K562 (cell line): ENCODE measurements around the gene CNIH4. TPM values are rescaled to one million over a fixed set of nuclear protein-coding genes. Genes with fewer than 3 reads are reported as not detected.

ENCODE experiments used
- FOXK1 ChIP-seq: sonication (generic); formaldehyde crosslinking; IDR thresholded peaks from 2 replicates; pipeline ENCODE4 v1.8.0; 2022; ENCODE audit warnings: missing genetic modification reagents, mild to moderate bottlenecking, borderline replicate concordance
- GABPA ChIP-seq: fragments of 200-800 bp; sonication (Bioruptor generic); conservative IDR thresholded peaks from 2 replicates; pipeline ENCODE4 v1.6.1; 2016; ENCODE audit warnings: low read depth, missing genetic modification characterization, missing compliant biosample characterization
- ILF3 ChIP-seq: fragments of 450-650 bp; IDR thresholded peaks from 2 replicates; pipeline ENCODE4 v1.6.1; 2018; ENCODE audit warnings: antibody characterized with exemption, mild to moderate bottlenecking, moderate library complexity, borderline replicate concordance
- MBD2 ChIP-seq: sonication (generic); IDR thresholded peaks from 2 replicates; pipeline ENCODE4 v1.6.1; 2016; ENCODE audit warnings: low read depth, borderline replicate concordance
- NBN ChIP-seq: fragments of 450-650 bp; IDR thresholded peaks from 2 replicates; pipeline ENCODE4 v1.6.1; 2016; ENCODE audit warnings: low read depth, mild to moderate bottlenecking
- NR4A1 ChIP-seq, 2 experiments: fragments of 250-450 bp in 1 of 2; fragments of 450-650 bp in 1 of 2; sonication (Bioruptor Pico) in 1 of 2; IDR thresholded peaks; 2 replicates each; pipeline versions ENCODE4 v1.4.0 to v1.6.1; 2016 to 2020; ENCODE audit warnings: mild to moderate bottlenecking in 2 of 2, missing compliant biosample characterization in 1 of 2, missing genetic modification characterization in 1 of 2, moderate library complexity in 1 of 2
- POLR2H ChIP-seq: IDR thresholded peaks from 2 replicates; pipeline ENCODE4 v1.6.1; 2016; ENCODE audit warnings: missing genetic modification characterization, low read depth, mild to moderate bottlenecking, control low read depth, missing compliant biosample characterization, moderate library complexity
- SMAD2 ChIP-seq: fragments of 150-350 bp; IDR thresholded peaks from 2 replicates; pipeline ENCODE4 v1.6.1; 2014; ENCODE audit warnings: low read depth, mild to moderate bottlenecking, low read length
- SPI1 ChIP-seq: IDR thresholded peaks from 2 replicates; pipeline ENCODE4 v1.6.1; 2011; ENCODE audit warnings: low read depth, low read length, control low read depth, borderline replicate concordance
- SRSF3 ChIP-seq: fragments of 200-400 bp; formaldehyde crosslinking; IDR thresholded peaks from 2 replicates; pipeline ENCODE4 v1.6.1; 2016; ENCODE audit warnings: mild to moderate bottlenecking, low read length, moderate library complexity; ENCODE audit not compliant: insufficient read depth
- STAT5A ChIP-seq: IDR thresholded peaks from 2 replicates; pipeline ENCODE4 v1.6.1; 2012; ENCODE audit warnings: low read length, inconsistent platforms, borderline replicate concordance
- WHSC1 ChIP-seq: IDR thresholded peaks from one replicate; pipeline ENCODE4 v1.6.1; 2012; ENCODE audit warnings: low read length, control low read depth, inconsistent platforms
- XRCC5 ChIP-seq: fragments of 200-400 bp; formaldehyde crosslinking; IDR thresholded peaks from 2 replicates; pipeline ENCODE4 v1.6.1; 2017; ENCODE audit warnings: low read depth, mild to moderate bottlenecking, low read length
- ZC3H11A ChIP-seq: IDR thresholded peaks from 2 replicates; pipeline ENCODE4 v1.6.1; 2012; ENCODE audit warnings: low read depth, low read length, improper control_type of control experiment
- ZNF124 ChIP-seq: sonication (generic); formaldehyde crosslinking; IDR thresholded peaks from 2 replicates; pipeline ENCODE4 v1.8.1; 2022; ENCODE audit warnings: missing genetic modification reagents
- ZNF384 ChIP-seq: IDR thresholded peaks from 2 replicates; pipeline ENCODE4 v1.6.1; 2012; ENCODE audit warnings: low read depth, low read length, improper control_type of control experiment
- ZNF41 ChIP-seq: fragments of 250-450 bp; sonication (Bioruptor Pico); conservative IDR thresholded peaks from 2 replicates; pipeline ENCODE4 v1.4.0; 2020; ENCODE audit warnings: mild to moderate bottlenecking
- ZNF592 ChIP-seq: fragments of 450-650 bp; IDR thresholded peaks from 2 replicates; pipeline ENCODE4 v1.6.1; 2017; ENCODE audit warnings: antibody characterized with exemption, mild to moderate bottlenecking
- ZNF655 ChIP-seq: fragments of 250-450 bp; sonication (Bioruptor Pico); IDR thresholded peaks from 2 replicates; pipeline ENCODE4 v1.5.0; 2021
- ZNF75A ChIP-seq: fragments of 450-650 bp; formaldehyde crosslinking; IDR thresholded peaks from 2 replicates; pipeline ENCODE4 v1.4.0; 2020; ENCODE audit warnings: mild to moderate bottlenecking
- polyA plus RNA-seq, 8 experiments: library from polyadenylated mRNA; depleted of rRNA in 4 of 8; stranded (reverse) in 5 of 8; unstranded in 3 of 8; fragments of >200 nt; fragmentation: Nextera tagmentation in 2 of 8; fragmentation: Illumina TruSeq in 1 of 8; extraction: Ambion mirVana in 2 of 8; extraction: Trizol in 1 of 8; gene quantifications; 2 replicates each; pipeline versions ENCODE4 v1.2.1 to v1.2.3, GENCODE V29; 2011 to 2014; ENCODE audit warnings: inconsistent platforms in 1 of 8, missing spikeins in 1 of 8
- total RNA-seq, 7 experiments: library from RNA; depleted of rRNA in 6 of 7; stranded (reverse); fragments of >200 nt in 6 of 7; fragmentation: Illumina TruSeq in 2 of 7; extraction: Trizol in 2 of 7; gene quantifications; 2 replicates each; pipeline versions ENCODE4 v1.2.1 to v1.2.3, GENCODE V29; 2011 to 2021; ENCODE audit warnings: low replicate concordance in 1 of 7
- TF ChIP-seq, protein P1 (sequence below): fragments of 200-800 bp; sonication (Bioruptor generic); IDR thresholded peaks from 2 replicates; pipeline ENCODE4 v1.6.1; 2017; ENCODE audit warnings: missing genetic modification characterization, missing compliant biosample characterization

The CNIH4 gene
- total and polyA plus RNA-seq, 9 of the 15 experiments (the other 6 are each of a cell fraction or from before 2014, with no cell fraction given) = 41.3 to 266 (median 61.1) TPM

GRCh38 chr1:224356685-224357625 is at the start of gene CNIH4 (continued):
- no peak for TF ChIP-seq NR4A1 (CRISPR knock-in tag; IDR thresholded peaks at IDR 0.05)
- no peak for TF ChIP-seq NR4A1 (tag; IDR thresholded peaks at IDR 0.05)
- 0 out of 2 replicates have a peak, but pooled peaks have one; percentile 42 for TF ChIP-seq ZNF592
- TF ChIP-seq FOXK1 = no peak
- TF ChIP-seq SMAD2 = no peak
- TF ChIP-seq XRCC5 = no peak
- TF ChIP-seq SPI1 = no peak
- no peak for TF ChIP-seq ZNF75A (CRISPR knock-in tag)
- TF ChIP-seq NBN = no peak
- TF ChIP-seq ZC3H11A = no peak
- peak; percentile 93 for TF ChIP-seq ZNF384
- TF ChIP-seq GABPA (tag) = peak; percentile 71
- TF ChIP-seq, protein P1, sequence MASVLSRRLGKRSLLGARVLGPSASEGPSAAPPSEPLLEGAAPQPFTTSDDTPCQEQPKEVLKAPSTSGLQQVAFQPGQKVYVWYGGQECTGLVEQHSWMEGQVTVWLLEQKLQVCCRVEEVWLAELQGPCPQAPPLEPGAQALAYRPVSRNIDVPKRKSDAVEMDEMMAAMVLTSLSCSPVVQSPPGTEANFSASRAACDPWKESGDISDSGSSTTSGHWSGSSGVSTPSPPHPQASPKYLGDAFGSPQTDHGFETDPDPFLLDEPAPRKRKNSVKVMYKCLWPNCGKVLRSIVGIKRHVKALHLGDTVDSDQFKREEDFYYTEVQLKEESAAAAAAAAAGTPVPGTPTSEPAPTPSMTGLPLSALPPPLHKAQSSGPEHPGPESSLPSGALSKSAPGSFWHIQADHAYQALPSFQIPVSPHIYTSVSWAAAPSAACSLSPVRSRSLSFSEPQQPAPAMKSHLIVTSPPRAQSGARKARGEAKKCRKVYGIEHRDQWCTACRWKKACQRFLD = peak; percentile 53; the same call in 1 of the 2 replicates
- no peak for TF ChIP-seq ZNF655
- no peak for TF ChIP-seq STAT5A
- TF ChIP-seq ZNF124 (CRISPR knock-in tag) = peak; percentile 71; the same call in 1 of the 2 replicates
- no peak for TF ChIP-seq ZNF41
- TF ChIP-seq POLR2H (tag) = peak; percentile 15; the same call in 1 of the 2 replicates
- TF ChIP-seq MBD2 = peak; percentile 66
- no peak for TF ChIP-seq SRSF3
- no peak; the same call in 1 of the 2 replicates for TF ChIP-seq ILF3
- no peak for TF ChIP-seq WHSC1
